ENCODE results near the gene TIMM13.

Gene TIMM13

DNA sequence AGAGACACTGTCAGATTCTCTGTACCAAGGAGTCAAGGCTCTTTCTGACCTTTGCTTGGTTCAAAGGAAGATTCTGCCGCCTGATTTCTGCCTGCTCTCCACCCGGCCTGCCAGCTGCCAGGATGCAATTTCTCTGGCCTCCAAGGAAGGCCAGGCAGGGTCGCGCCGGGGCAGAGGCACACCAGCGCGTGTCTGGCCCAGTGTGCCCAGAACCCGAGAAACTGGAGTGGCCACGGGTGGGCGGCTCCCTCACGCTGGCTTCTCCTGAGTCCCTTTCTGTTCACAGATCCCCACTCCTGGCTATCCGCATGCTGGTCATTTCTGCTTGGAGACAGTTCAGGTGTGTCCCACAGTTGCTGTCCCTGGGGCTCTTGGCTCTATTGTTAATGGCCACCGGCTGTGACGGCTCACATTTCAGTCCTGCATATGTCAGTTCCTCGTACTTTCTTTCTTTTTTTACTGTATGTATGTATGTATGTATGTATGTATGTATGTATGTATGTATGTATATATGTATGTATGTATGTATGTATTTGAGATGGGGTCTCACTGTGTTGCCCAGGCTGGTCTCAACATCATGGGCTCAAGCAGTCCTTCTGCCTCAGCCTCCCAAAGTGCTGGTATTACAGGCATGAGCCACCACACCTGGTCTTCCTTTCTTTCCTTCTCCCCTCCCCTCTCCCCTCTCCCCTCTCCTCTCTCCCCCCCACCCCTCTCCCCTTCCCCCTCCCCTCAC is 50.4 kb downstream of the TIMM13 start:
- no peak for DNase-seq

All from NCI-H2081 (cell line).